Measurements from ENCODE around the gene SYNJ1. TPM values are rescaled to one million over a fixed set of nuclear protein-coding genes. Genes with fewer than 3 reads are reported as not detected.

The SYNJ1 gene
- total and polyA plus RNA-seq, 9 of the 15 experiments (the other 6 are each of a cell fraction or from before 2014, with no cell fraction given), result 2.4 to 10.6 (median 5.6) TPM

GRCh38 chr21:32612075-32612998 lies 115.5 kb downstream of the SYNJ1 start, which contains the start of gene CFAP298 (continued):
- TF ChIP-seq UBTF (IDR thresholded peaks at IDR 0.05; ENCODE audit: borderline replicate concordance in 1 of 2, low read depth in 2 of 2, low read length in 2 of 2), result peak; percentile 100
- no peak for TF ChIP-seq SFPQ (IDR thresholded peaks at IDR 0.05; ENCODE audit: low read depth, low read length)
- TF ChIP-seq TARDBP (IDR thresholded peaks at IDR 0.05), result peak; percentile 75
- TF ChIP-seq NONO (IDR thresholded peaks at IDR 0.05; ENCODE audit: low read depth in 2 of 2, low read length in 1 of 2), result peak in 1 of 2 experiments; percentile 40; a peak in 1 of 4 replicates
- TF ChIP-seq ZNF511 (CRISPR knock-in tag; IDR thresholded peaks at IDR 0.05), result peak; percentile 15; the same call in 1 of the 2 replicates
- TF ChIP-seq ZBTB11 (CRISPR knock-in tag; IDR thresholded peaks at IDR 0.05), result peak; percentile 96 to 99 (median 98)
- no peak for TF ChIP-seq BRCA1 (IDR thresholded peaks at IDR 0.05)
- no peak for TF ChIP-seq BRCA1 (CRISPR knock-in tag; IDR thresholded peaks at IDR 0.05)
- no peak for TF ChIP-seq OTX1 (CRISPR knock-in tag; IDR thresholded peaks at IDR 0.05)
- TF ChIP-seq ZNF24 (IDR thresholded peaks at IDR 0.05), result peak; percentile 27; the same call in 1 of the 2 replicates

Measured in K562 (cell line).